Heart left ventricle (tissue), 13 donors: ENCODE data around the gene MAST4.

ENCODE experiments used
- CTCF ChIP-seq, 12 donors: fragments of 200-600 bp; sonication (generic) in 4 of 12; IDR thresholded peaks; one replicate each; pipeline versions ENCODE4 v1.5.0 to v1.8.0; 2018 to 2022; ENCODE audit warnings: antibody characterized with exemption in 12 of 12, mild to moderate bottlenecking in 5 of 12
- POLR2A ChIP-seq, 2 donors: fragments of 450-650 bp; IDR thresholded peaks; one replicate each; pipeline ENCODE4 v1.6.1; 2017; ENCODE audit warnings: antibody characterized with exemption in 2 of 2, mild to moderate bottlenecking in 2 of 2, moderate library complexity in 2 of 2
- donor health status: ischemic (EF 13 %, LVEDD 7.1; RV severe dilation, severe dysfunction).
- donor health status: DM: no; HTN: yes; CAD: no.
- donor health status: DM: no; HTN: no; CAD: no.
- donor health status: ischemic (EF 25% LVEDD 6.9; RV normal size, moderate dysfunction).
- donor health status: ischemic (EF 25% LVEDD 5.7; RV mildly dilated, moderate dysfunction).
- donor health status: ischemic (EF 35%, LVEDD 5.7; RV mildly dilated, moderate dysfunction).
- donor health status: nonischemic (EF 11% LVEDD 7.7; RV severe dilation, severe dysfunction).
- donor health status: DM: yes; HTN: yes; CAD: no.
- donor health status: PGD.
- donor health status: ischemic (EF 29% LVEDD 5.4; RV normal size, mild dysfunction).
- donor health status: nonischemic (EF 23%, LVEDD 6.1; RV moderate dilation, normal function).

GRCh38 chr5:66795682-66796081 lies 199.5 kb downstream of the MAST4 start:
- TF ChIP-seq CTCF (IDR thresholded peaks at IDR 0.05) (no peak), POLR2A (IDR thresholded peaks at IDR 0.05) (no peak)
